ENCODE measurements around the gene VTI1A.

- TF ChIP-seq CTCF (IDR thresholded peaks at IDR 0.05) (no peak), POLR2A (IDR thresholded peaks at IDR 0.05) (no peak)
These were observed 140.7 kb downstream of the VTI1A start for GRCh38 chr10:112587729-112588128.

Data from thyroid gland (tissue), 4 donors.